ENCODE results near the gene SFT2D1.

DNA sequence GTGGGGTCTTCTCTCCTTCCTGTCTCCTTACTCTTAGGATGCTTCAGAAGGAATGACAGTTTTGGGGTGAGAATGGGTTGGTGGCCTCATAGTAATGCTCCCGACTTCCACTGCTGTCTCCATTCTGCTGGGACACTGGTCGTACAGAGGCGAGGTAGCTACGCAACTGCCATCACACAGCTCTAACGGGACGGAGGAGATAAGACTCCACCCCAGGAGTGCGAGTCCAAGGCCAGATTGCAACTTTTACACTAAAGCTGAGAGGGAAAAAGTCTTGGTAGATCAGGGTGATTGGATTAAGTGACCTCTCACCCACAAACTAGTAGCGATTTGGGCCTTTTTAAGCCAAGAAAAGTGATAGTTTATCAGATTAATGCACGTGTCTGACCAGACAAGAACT, 32.4 kb downstream of the SFT2D1 start:
- TF ChIP-seq, protein P1, sequence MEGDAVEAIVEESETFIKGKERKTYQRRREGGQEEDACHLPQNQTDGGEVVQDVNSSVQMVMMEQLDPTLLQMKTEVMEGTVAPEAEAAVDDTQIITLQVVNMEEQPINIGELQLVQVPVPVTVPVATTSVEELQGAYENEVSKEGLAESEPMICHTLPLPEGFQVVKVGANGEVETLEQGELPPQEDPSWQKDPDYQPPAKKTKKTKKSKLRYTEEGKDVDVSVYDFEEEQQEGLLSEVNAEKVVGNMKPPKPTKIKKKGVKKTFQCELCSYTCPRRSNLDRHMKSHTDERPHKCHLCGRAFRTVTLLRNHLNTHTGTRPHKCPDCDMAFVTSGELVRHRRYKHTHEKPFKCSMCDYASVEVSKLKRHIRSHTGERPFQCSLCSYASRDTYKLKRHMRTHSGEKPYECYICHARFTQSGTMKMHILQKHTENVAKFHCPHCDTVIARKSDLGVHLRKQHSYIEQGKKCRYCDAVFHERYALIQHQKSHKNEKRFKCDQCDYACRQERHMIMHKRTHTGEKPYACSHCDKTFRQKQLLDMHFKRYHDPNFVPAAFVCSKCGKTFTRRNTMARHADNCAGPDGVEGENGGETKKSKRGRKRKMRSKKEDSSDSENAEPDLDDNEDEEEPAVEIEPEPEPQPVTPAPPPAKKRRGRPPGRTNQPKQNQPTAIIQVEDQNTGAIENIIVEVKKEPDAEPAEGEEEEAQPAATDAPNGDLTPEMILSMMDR (IDR thresholded peaks at IDR 0.05), result no peak
- no peak for TF ChIP-seq POLR2A (IDR thresholded peaks at IDR 0.05)

All from Peyer's patch (tissue), 4 donors.